PC-9 (cell line): ENCODE data around the gene ZNF385A. TPM values are rescaled to one million over a fixed set of nuclear protein-coding genes. Genes with fewer than 3 reads are reported as not detected.

Experiments
- BruUV-seq: library from RNA; stranded (reverse); fragments of 400-500 nt; replicated peaks from 2 replicates; lab custom pipeline; 2021; lab: Mats Ljungman, UMichigan
- CTCF ChIA-PET: fragments of 300-600 bp; sonication (Branson Sonifier 250); formaldehyde crosslinking; loops from one replicate; lab custom pipeline; 2022; ENCODE audit warnings: antibody characterized with exemption; lab: Charles Lee
- POLR2A ChIA-PET: fragments of 300-600 bp; sonication (Branson Sonifier 250); formaldehyde crosslinking; loops from one replicate; lab custom pipeline; 2022; ENCODE audit warnings: antibody characterized with exemption; ENCODE audit not compliant: unreplicated experiment; lab: Charles Lee
- DNase-seq, 2 experiments: peaks; one replicate each; pipeline versions ENCODE4 v3.0.0 to v3.0.0-alpha.2; 2015 to 2022; ENCODE audit warnings: mixed read lengths in 1 of 2
- H2AFZ ChIP-seq: fragments of 200-600 bp; sonication (generic); 2 replicates; pipeline ENCODE4 v1.8.1; 2017; ENCODE audit warnings: antibody characterized with exemption
- H3F3A ChIP-seq: fragments of 200-600 bp; sonication (generic); 2 replicates; pipeline ENCODE4 v1.8.1; 2017; ENCODE audit warnings: antibody characterized with exemption, mild to moderate bottlenecking, low read depth; ENCODE audit not compliant: insufficient read depth
- H3K27ac ChIP-seq: fragments of 200-600 bp; sonication (generic); 2 replicates; pipeline ENCODE4 v1.6.1; 2016; ENCODE audit warnings: mixed run types
- H3K27me3 ChIP-seq: fragments of 200-600 bp; sonication (generic); 2 replicates; pipeline ENCODE4 v1.6.1; 2016; ENCODE audit warnings: low read depth, mixed run types; ENCODE audit not compliant: insufficient read depth
- H3K36me3 ChIP-seq: fragments of 200-600 bp; sonication (generic); 2 replicates; pipeline ENCODE4 v1.6.1; 2016; ENCODE audit warnings: low read depth, mixed run types
- H3K4me1 ChIP-seq: fragments of 200-600 bp; sonication (generic); replicated peaks from 2 replicates; pipeline ENCODE4 v1.6.1; 2016; ENCODE audit warnings: mixed run types; ENCODE audit not compliant: insufficient read depth
- H3K4me2 ChIP-seq: fragments of 200-600 bp; sonication (generic); 2 replicates; pipeline ENCODE4 v1.6.1; 2017; ENCODE audit warnings: mixed run types
- H3K4me3 ChIP-seq: fragments of 200-600 bp; sonication (generic); 2 replicates; pipeline ENCODE4 v1.6.1; 2016; ENCODE audit warnings: mixed run types
- H3K79me2 ChIP-seq: fragments of 200-600 bp; sonication (generic); 2 replicates; pipeline ENCODE4 v1.6.1; 2017; ENCODE audit warnings: low read depth, mixed run types
- H3K9me2 ChIP-seq: fragments of 200-600 bp; sonication (generic); 2 replicates; pipeline ENCODE4 v1.8.1; 2017; ENCODE audit warnings: mild to moderate bottlenecking; ENCODE audit not compliant: insufficient read depth
- H3K9me3 ChIP-seq: fragments of 200-600 bp; sonication (generic); 2 replicates; pipeline ENCODE4 v1.8.1; 2016; ENCODE audit warnings: low read depth; ENCODE audit not compliant: insufficient read depth
- H4K20me1 ChIP-seq: fragments of 200-600 bp; sonication (generic); 2 replicates; pipeline ENCODE4 v1.8.1; 2017; ENCODE audit not compliant: insufficient read depth
- EZH2 ChIP-seq: fragments of 200-600 bp; sonication (generic); IDR thresholded peaks from 2 replicates; pipeline ENCODE4 v1.8.0; 2017; ENCODE audit warnings: antibody characterized with exemption, low read depth
- intact Hi-C: fragments of 100-400 bp; cut with micrococcal nuclease; formaldehyde crosslinking; loops from one replicate; pipeline ENCODE4 v1.10.0; 2022; ENCODE audit not compliant: unreplicated experiment
- total RNA-seq: library from RNA; stranded (reverse); gene quantifications from 2 replicates; pipeline ENCODE4 v1.2.3, GENCODE V29; 2021
- TF ChIP-seq, protein P1 (sequence below): fragments of 200-600 bp; sonication (generic); conservative IDR thresholded peaks from 2 replicates; pipeline ENCODE4 v1.6.1; 2017; ENCODE audit warnings: mixed run types, antibody characterized with exemption, mild to moderate bottlenecking, moderate library complexity

Gene ZNF385A
- total RNA-seq, 1 experiment from 2014 or later: 17.2 TPM

DNA sequence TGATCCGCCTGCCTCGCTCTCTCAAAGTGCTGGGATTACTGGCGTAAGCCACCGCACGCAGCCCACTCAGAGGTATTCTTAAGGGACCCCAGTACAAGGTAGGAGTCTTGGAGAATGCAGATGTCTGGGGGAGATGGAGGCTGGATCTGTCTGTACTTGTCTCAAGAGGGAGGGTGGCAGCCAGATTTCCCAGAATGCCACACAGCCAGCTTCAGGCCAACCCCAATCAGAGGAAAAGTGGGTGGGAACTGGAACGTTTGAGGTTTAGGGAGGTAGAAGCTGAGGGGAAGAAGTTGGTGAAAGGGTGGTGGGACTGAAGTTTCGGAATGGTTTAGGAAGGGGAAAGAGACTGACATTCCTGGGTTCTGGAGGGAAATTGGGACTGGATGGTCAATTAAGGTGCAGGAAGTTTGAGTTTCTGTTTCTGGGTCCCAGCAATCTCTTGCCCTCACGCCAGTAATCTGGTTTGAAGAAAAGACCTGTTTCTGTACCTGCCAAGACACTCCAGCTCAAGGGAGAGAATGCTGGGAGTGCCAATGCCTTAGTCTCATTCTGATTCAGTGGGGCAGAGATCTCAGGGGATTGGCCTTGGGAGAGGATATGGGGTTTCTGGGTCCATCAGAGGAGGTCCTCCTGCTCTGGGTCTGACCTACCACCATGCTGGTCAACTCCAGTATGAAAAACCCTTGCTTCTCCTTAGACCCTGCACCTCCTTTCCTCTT, 8.1 kb upstream of the ZNF385A start:
- no peak overlapping the region for H3K27ac ChIP-seq
- no peaks in the 10 kb centered on the region for H3K9me2 ChIP-seq
- H4K20me1 ChIP-seq: no peaks in the 10 kb centered on the region; the same call in 1 of the 2 replicates
- H3K4me2 ChIP-seq: no peak overlapping the region
- ChIA-PET POLR2A (no interaction called here), CTCF (interaction anchor here (1.0 to 1.3 kb wide), 2 partner anchors 13 to 19 kb away, joined by 3 read pairs; no protein-coding TSS in a partner anchor)
- H2AFZ ChIP-seq: no peak overlapping the region
- TF ChIP-seq, protein P1, sequence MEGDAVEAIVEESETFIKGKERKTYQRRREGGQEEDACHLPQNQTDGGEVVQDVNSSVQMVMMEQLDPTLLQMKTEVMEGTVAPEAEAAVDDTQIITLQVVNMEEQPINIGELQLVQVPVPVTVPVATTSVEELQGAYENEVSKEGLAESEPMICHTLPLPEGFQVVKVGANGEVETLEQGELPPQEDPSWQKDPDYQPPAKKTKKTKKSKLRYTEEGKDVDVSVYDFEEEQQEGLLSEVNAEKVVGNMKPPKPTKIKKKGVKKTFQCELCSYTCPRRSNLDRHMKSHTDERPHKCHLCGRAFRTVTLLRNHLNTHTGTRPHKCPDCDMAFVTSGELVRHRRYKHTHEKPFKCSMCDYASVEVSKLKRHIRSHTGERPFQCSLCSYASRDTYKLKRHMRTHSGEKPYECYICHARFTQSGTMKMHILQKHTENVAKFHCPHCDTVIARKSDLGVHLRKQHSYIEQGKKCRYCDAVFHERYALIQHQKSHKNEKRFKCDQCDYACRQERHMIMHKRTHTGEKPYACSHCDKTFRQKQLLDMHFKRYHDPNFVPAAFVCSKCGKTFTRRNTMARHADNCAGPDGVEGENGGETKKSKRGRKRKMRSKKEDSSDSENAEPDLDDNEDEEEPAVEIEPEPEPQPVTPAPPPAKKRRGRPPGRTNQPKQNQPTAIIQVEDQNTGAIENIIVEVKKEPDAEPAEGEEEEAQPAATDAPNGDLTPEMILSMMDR: no peak
- no peak for TF ChIP-seq EZH2
- no peak overlapping the region for H3K4me3 ChIP-seq
- intact Hi-C loops: no loop called here
- no peaks in the 10 kb centered on the region for H3K9me3 ChIP-seq
- peaks cover 13% of the 10 kb centered on the region for H3F3A ChIP-seq
- no peaks in the 10 kb centered on the region for H3K36me3 ChIP-seq
- no peaks in the 10 kb centered on the region for H3K79me2 ChIP-seq
- no TSS peak for BruUV-seq
- no peak for DNase-seq
- no peaks in the 10 kb centered on the region for H3K27me3 ChIP-seq
- H3K4me1 ChIP-seq: peaks cover 15% of the 10 kb centered on the region

DNA sequence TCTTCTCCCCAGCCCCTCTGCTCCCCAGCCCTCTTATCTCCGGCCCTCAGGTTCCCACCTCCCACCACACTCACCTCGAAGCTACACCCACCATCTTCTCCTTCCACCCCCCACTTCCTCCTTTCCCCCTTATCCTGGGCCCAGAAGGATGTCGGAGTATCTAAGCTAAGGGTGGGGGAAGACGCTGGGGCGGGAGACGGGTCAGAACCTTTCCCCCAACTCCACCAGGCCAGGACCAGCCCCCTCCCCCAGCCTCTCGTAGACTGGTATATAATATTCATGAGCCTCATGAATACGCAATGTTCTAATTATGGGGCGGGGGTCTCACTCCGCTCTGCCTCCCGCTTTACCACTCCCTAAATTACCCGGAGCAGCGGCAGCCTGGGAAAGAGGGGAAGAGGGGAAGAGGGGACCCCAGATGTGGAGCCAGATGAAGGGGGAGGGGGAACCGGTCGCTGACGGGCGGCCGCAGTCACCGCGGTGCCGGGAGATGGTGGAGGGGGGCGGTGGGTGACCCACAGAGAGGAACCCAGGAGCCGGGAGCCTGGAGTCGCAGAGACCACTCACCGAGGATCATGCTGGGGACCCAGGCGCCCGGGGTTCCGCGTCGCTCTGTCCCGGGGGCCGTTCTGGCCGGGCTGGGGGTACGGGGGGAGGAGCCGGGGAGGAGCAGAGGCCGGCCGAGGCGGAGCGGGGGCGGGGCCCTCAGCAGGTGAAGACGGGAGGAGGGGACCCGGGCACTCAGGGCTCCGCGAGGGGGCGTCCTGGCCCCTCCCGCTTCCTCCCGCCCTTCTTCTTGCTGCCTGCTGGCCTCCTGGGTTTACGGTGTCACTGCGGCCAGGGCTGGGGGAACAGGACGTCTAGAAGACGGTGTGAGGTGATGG, 6.4 kb upstream of the ZNF385A start:
- no peaks in the 10 kb centered on the region; the same call in 1 of the 2 replicates for H4K20me1 ChIP-seq
- no peaks in the 10 kb centered on the region for H3K79me2 ChIP-seq
- peak overlapping the region; percentile 38; the same call in 1 of the 2 replicates for H3K4me3 ChIP-seq
- H2AFZ ChIP-seq: no peak overlapping the region
- H3K9me3 ChIP-seq: no peaks in the 10 kb centered on the region
- no peaks in the 10 kb centered on the region for H3K27me3 ChIP-seq
- ChIA-PET CTCF (no interaction called here), POLR2A (interaction anchor here (0.6 kb wide), 1 partner anchor 259 kb away, joined by 3 read pairs; no protein-coding TSS in a partner anchor)
- no peaks in the 10 kb centered on the region for H3K36me3 ChIP-seq
- H3K9me2 ChIP-seq: no peaks in the 10 kb centered on the region
- peaks cover 26% of the 10 kb centered on the region for H3F3A ChIP-seq
- no peak for TF ChIP-seq EZH2
- TF ChIP-seq, protein P1: no peak
- BruUV-seq: no TSS peak
- intact Hi-C loops: no loop called here
- H3K4me2 ChIP-seq: peak overlapping the region; percentile 44
- no peak overlapping the region for H3K27ac ChIP-seq
- peak in 1 of 2 experiments; percentile 67 for DNase-seq
- H3K4me1 ChIP-seq: peaks cover 32% of the 10 kb centered on the region

DNA sequence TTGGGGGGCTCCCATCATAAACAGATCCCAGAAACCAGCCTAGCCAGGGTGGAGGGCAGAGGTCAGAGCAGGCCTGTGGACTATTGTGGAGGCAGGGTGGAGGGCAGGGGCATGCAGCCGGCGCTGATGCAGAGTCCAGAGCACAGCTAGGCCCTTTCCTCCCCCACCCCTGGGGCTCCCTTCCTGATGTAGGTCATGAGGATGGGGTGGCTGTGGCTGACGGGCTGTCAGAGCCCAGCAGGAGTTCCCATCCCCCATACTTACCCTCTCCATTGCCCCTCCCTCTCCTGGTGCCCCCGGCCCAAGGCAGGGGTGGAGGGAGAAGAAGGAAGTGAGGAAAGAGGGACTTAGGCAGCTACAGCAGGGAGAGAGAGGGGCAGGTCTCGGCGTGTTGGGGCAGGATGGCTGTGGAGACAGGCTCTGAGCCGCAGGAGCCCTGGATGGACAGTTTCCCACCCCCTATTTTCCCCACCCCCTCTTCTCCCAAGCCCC, 5.7 kb upstream of the ZNF385A start:
- TF ChIP-seq, protein P1: no peak
- TF ChIP-seq EZH2: no peak
- intact Hi-C loops: no loop called here
- ChIA-PET CTCF (no interaction called here), POLR2A (interaction anchor here (0.6 kb wide), 1 partner anchor 258 kb away, joined by 3 read pairs; no protein-coding TSS in a partner anchor)
- Histone ChIP-seq H3F3A (peaks cover 27% of the 10 kb centered on the region), H3K27me3 (no peaks in the 10 kb centered on the region), H3K36me3 (no peaks in the 10 kb centered on the region), H4K20me1 (no peaks in the 10 kb centered on the region; the same call in 1 of the 2 replicates), H3K9me3 (no peaks in the 10 kb centered on the region), H3K27ac (no peak overlapping the region), H3K4me1 (peaks cover 39% of the 10 kb centered on the region), H3K4me3 (no peak overlapping the region), H3K9me2 (no peaks in the 10 kb centered on the region), H2AFZ (no peak overlapping the region), H3K79me2 (no peaks in the 10 kb centered on the region), H3K4me2 (no peak overlapping the region)
- no peak for DNase-seq
- no TSS peak for BruUV-seq
